ENCODE measurements around the gene NAP1L5. TPM values are rescaled to one million over a fixed set of nuclear protein-coding genes. Genes with fewer than 3 reads are reported as not detected.
A peak's percentile ranks its signal among the peaks of the same experiment; 100 is the strongest.

NAP1L5 gene
- total RNA-seq, 2 donors from 2014 or later = 5.2 to 6.6 TPM

- TF ChIP-seq CTCF (IDR thresholded peaks at IDR 0.05) = no peak
- DNase-seq (ENCODE audit: low spot score) = no peak
- H3K4me1 ChIP-seq = no peaks in the 10 kb centered on the region
- H3K4me3 ChIP-seq = no peak overlapping the region
- no peak overlapping the region for H3K27ac ChIP-seq
- peaks cover 41% of the 10 kb centered on the region for H3K36me3 ChIP-seq
- no peaks in the 10 kb centered on the region for H3K9me3 ChIP-seq
- H3K27me3 ChIP-seq = no peaks in the 10 kb centered on the region
These were observed 22.6 kb downstream of the NAP1L5 start for GRCh38 chr4:88674979-88675378.

GRCh38 chr4:88674565-88674964 is 23.1 kb downstream of the NAP1L5 start:
- Histone ChIP-seq H3K9me3 (no peaks in the 10 kb centered on the region), H3K4me1 (no peaks in the 10 kb centered on the region), H3K27ac (no peak overlapping the region), H3K36me3 (peaks cover 41% of the 10 kb centered on the region), H3K4me3 (no peak overlapping the region), H3K27me3 (no peaks in the 10 kb centered on the region)
- TF ChIP-seq CTCF (IDR thresholded peaks at IDR 0.05) = no peak
- DNase-seq (ENCODE audit: low spot score) = no peak

- no peak overlapping the region for H3K4me3 ChIP-seq
- no peak for DNase-seq (ENCODE audit: low spot score)
- no peaks in the 10 kb centered on the region for H3K4me1 ChIP-seq
- H3K36me3 ChIP-seq = peaks cover 41% of the 10 kb centered on the region
- no peak for TF ChIP-seq CTCF (IDR thresholded peaks at IDR 0.05)
- no peaks in the 10 kb centered on the region for H3K27me3 ChIP-seq
- H3K9me3 ChIP-seq = no peaks in the 10 kb centered on the region
- H3K27ac ChIP-seq = no peak overlapping the region
These were observed 23.7 kb downstream of the NAP1L5 start for GRCh38 chr4:88673886-88674285.

- Histone ChIP-seq H3K27ac (no peak overlapping the region), H3K36me3 (peaks cover 38% of the 10 kb centered on the region), H3K9me3 (no peaks in the 10 kb centered on the region), H3K4me1 (no peaks in the 10 kb centered on the region), H3K27me3 (no peaks in the 10 kb centered on the region), H3K4me3 (no peak overlapping the region)
- TF ChIP-seq CTCF (IDR thresholded peaks at IDR 0.05) = peak; percentile 36 to 61
- no peak for DNase-seq (ENCODE audit: low spot score)
These were observed 24.6 kb downstream of the NAP1L5 start for GRCh38 chr4:88672987-88673386.

- Histone ChIP-seq H3K36me3 (peaks cover 7% of the 10 kb centered on the region), H3K4me1 (peaks cover 0 to 4% of the 10 kb centered on the region in 2 donors), H3K9me3 (no peaks in the 10 kb centered on the region), H3K27ac (no peak overlapping the region), H3K4me3 (no peak overlapping the region), H3K27me3 (no peaks in the 10 kb centered on the region)
- TF ChIP-seq CTCF (IDR thresholded peaks at IDR 0.05) = no peak
- no peak for DNase-seq (ENCODE audit: low spot score)
These were observed 35.9 kb downstream of the NAP1L5 start for GRCh38 chr4:88661739-88662138.
